GM21526 (cell line): Measurements from ENCODE around the gene SIX5.

ENCODE experiments used
- ATAC-seq: cut with Tn5 transposase; IDR thresholded peaks from one replicate; pipeline ENCODE4 v1.9.1; 2021; ENCODE audit warnings: moderate library complexity; ENCODE audit not compliant: unreplicated experiment, low FRiP score

The SIX5 gene

GRCh38 chr19:45716359-45717130 is 52.5 kb downstream of the SIX5 start:
- ATAC-seq = no peak

GRCh38 chr19:45715139-45715538 is 53.9 kb downstream of the SIX5 start:
- ATAC-seq = no peak
